LNCAP (cell line): ENCODE measurements around the gene SGK1.

Experiments
- TF ChIP-seq, protein P1 (sequence below): fragments of 450-650 bp; IDR thresholded peaks from 2 replicates; pipeline ENCODE4 v1.5.1; 2017; ENCODE audit warnings: mild to moderate bottlenecking

Gene SGK1

GRCh38 chr6:134146268-134147033, 171.5 kb downstream of the SGK1 start:
- TF ChIP-seq, protein P1, sequence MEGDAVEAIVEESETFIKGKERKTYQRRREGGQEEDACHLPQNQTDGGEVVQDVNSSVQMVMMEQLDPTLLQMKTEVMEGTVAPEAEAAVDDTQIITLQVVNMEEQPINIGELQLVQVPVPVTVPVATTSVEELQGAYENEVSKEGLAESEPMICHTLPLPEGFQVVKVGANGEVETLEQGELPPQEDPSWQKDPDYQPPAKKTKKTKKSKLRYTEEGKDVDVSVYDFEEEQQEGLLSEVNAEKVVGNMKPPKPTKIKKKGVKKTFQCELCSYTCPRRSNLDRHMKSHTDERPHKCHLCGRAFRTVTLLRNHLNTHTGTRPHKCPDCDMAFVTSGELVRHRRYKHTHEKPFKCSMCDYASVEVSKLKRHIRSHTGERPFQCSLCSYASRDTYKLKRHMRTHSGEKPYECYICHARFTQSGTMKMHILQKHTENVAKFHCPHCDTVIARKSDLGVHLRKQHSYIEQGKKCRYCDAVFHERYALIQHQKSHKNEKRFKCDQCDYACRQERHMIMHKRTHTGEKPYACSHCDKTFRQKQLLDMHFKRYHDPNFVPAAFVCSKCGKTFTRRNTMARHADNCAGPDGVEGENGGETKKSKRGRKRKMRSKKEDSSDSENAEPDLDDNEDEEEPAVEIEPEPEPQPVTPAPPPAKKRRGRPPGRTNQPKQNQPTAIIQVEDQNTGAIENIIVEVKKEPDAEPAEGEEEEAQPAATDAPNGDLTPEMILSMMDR = no peak

- TF ChIP-seq, protein P1 = no peak
Observed at GRCh38 chr6:134145786-134146185, 172.1 kb downstream of the SGK1 start.

DNA sequence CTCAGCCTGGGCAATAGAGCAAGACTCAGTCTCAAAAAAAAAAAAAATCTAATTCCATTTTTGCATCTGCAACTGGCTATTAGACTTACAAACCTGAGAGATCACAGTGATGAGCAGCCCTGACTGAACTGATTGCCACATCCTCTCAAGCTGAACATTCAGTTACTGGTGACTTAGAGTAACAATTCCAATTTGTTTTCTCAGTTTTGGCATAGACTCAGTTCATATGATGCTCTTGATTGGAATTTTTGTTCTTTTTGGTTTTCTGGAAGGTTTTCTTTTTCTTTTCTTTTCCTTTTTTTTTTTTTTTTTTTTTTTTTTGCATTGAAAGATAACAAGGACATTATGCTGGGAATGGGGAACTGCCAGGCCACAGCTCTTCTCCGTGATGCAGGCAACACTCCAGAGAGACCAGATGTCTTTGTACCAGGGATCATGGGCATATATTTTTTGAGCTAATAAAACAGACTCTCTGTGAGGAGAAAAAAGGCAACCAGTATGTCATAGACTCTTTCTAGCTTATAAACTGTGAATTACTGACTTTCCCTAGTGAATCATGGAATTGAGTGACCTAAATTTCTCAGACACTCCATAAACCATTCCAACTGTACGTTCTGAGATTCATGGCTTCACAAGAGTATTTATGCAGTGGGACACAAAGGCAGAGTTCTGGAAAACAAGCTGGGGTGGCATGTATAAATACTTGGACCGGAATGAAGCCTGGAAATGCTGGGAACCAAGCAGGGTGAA, 179.5 kb downstream of the SGK1 start:
- TF ChIP-seq, protein P1 = no peak

- TF ChIP-seq, protein P1 = no peak
Observed at GRCh38 chr6:134134654-134135053, 183.3 kb downstream of the SGK1 start.

- TF ChIP-seq, protein P1 = no peak
Observed at GRCh38 chr6:134132494-134133141, 185.3 kb downstream of the SGK1 start.

DNA sequence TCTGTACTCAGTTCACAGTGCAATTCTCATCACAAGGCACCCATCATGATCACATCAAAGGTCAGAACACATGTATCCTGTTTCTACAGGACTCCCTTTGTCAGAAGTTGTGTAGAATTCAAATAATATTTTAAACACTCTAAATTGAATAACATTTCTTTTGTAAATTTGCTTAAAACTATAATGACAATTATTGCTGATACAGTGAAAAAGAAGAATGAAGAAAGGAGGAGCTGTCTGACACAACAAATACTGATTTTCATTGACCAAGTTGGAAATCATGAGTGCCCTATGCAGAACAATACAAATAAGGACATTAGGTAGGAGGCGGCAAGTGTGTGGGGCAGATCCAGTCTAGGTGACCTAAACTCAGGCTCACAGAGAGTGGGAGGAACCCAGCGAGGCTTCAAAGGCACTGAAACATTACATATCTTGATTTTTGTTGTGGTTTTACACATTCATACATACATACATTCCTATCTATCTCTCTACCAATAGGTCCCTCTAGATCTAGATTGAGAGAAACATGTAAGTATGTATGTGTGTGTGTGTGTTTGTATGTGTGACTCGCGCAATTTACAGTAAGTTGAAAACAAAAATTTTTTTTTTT, 186.3 kb downstream of the SGK1 start:
- TF ChIP-seq, protein P1 = no peak

DNA sequence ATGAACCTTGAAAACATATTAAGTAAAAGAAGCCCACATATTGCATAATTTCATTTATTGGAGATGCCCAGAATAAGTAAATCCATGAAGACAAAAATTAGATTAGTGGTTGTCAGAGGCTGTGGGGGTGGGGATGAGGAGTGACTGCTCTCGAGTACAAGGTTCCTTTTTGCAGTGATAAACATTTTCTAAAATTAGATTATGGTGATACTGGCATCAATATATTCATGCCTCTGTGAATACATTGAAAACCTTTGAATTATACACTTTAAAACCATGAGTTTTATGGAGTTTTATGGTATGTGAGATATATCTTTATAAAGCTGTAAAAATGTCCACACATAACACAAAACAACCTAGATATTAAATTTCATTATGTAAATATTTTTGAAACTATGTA, 189.8 kb downstream of the SGK1 start:
- TF ChIP-seq, protein P1 = no peak
